KMS-11 (cell line): ENCODE results near the gene NPB.
A peak's percentile ranks its signal among the peaks of the same experiment; 100 is the strongest.
"Not testable (repeated sequence)": the region's sequence is repeated elsewhere in the genome, so short reads cannot be mapped to it uniquely, and the experiment has no call there.

Source experiments
- H2AFZ ChIP-seq: fragments of 200-600 bp; sonication (generic); 2 replicates; pipeline ENCODE4 v1.6.1; 2016; ENCODE audit warnings: antibody characterized with exemption, mixed run types, low read depth
- H3K27ac ChIP-seq: fragments of 200-600 bp; sonication (generic); 2 replicates; pipeline ENCODE4 v1.6.1; 2016; ENCODE audit warnings: mild to moderate bottlenecking, mixed run types
- H3K27me3 ChIP-seq: fragments of 200-600 bp; sonication (generic); 2 replicates; pipeline ENCODE4 v1.6.1; 2017; ENCODE audit warnings: mild to moderate bottlenecking, low read depth, mixed run types, moderate library complexity; ENCODE audit not compliant: insufficient read depth
- H3K36me3 ChIP-seq: fragments of 200-600 bp; sonication (generic); 2 replicates; pipeline ENCODE4 v1.6.1; 2017; ENCODE audit warnings: mild to moderate bottlenecking, mixed run types; ENCODE audit not compliant: insufficient read depth
- H3K4me1 ChIP-seq: fragments of 200-600 bp; sonication (generic); 2 replicates; pipeline ENCODE4 v1.6.1; 2016; ENCODE audit warnings: mild to moderate bottlenecking, low read depth, mixed run types; ENCODE audit not compliant: poor library complexity, severe bottlenecking
- H3K4me2 ChIP-seq: fragments of 200-600 bp; sonication (generic); 2 replicates; pipeline ENCODE4 v1.7.0; 2016; ENCODE audit warnings: mild to moderate bottlenecking, mixed run types
- H3K4me3 ChIP-seq: fragments of 200-600 bp; sonication (generic); IDR thresholded peaks from 2 replicates; pipeline ENCODE4 v1.6.1; 2017; ENCODE audit warnings: low read depth, low read length, mixed read lengths; ENCODE audit not compliant: insufficient read depth
- H3K79me2 ChIP-seq: fragments of 200-600 bp; sonication (generic); 2 replicates; pipeline ENCODE4 v1.6.1; 2016; ENCODE audit warnings: low read depth, mixed run types; ENCODE audit not compliant: insufficient read depth
- H3K9ac ChIP-seq: fragments of 200-600 bp; sonication (generic); 2 replicates; pipeline ENCODE4 v1.6.1; 2016; ENCODE audit warnings: mild to moderate bottlenecking, mixed run types
- H4K20me1 ChIP-seq: fragments of 200-600 bp; sonication (generic); 2 replicates; pipeline ENCODE4 v1.6.1; 2016; ENCODE audit warnings: mild to moderate bottlenecking, mixed run types; ENCODE audit not compliant: insufficient read depth
- CTCF ChIP-seq: fragments of 200-600 bp; sonication (generic); conservative IDR thresholded peaks from 2 replicates; pipeline ENCODE4 v1.6.1; 2017; ENCODE audit warnings: low read depth, mild to moderate bottlenecking, antibody characterized with exemption, low read length, moderate library complexity, mixed read lengths

The NPB gene

GRCh38 chr17:81916234-81917001 lies 14.4 kb downstream of the NPB start:
- Histone ChIP-seq H3K4me2 (peak overlapping the region; percentile 72), H3K4me1 (peaks cover 38% of the 10 kb centered on the region), H3K9ac (no peak overlapping the region; the same call in 1 of the 2 replicates), H4K20me1 (0 out of 2 replicates have a peak, but pooled peaks cover 8% of the 10 kb centered on the region), H3K27me3 (no peaks in the 10 kb centered on the region), H3K27ac (no peak overlapping the region), H3K36me3 (peaks cover 24% of the 10 kb centered on the region; the same call in 1 of the 2 replicates), H3K4me3 (no peak overlapping the region), H3K79me2 (peaks cover 51% of the 10 kb centered on the region), H2AFZ (no peak overlapping the region)
- no peak for TF ChIP-seq CTCF

- no peak for TF ChIP-seq CTCF
- Histone ChIP-seq H3K4me2 (peak within 1 kb of the TSS; percentile 72), H3K36me3 (peaks cover 22% of the 10 kb centered on the region; the same call in 1 of the 2 replicates), H3K4me1 (peaks cover 47% of the 10 kb centered on the region), H4K20me1 (0 out of 2 replicates have a peak, but pooled peaks cover 9% of the 10 kb centered on the region), H3K27me3 (no peaks in the 10 kb centered on the region), H3K9ac (peak within 1 kb of the TSS; percentile 72), H2AFZ (peak within 1 kb of the TSS; percentile 5; the same call in 1 of the 2 replicates), H3K79me2 (peaks cover 63% of the 10 kb centered on the region), H3K27ac (peak within 1 kb of the TSS; percentile 26; the same call in 1 of the 2 replicates), H3K4me3 (no peak within 1 kb of the TSS)
Observed at GRCh38 chr17:81917565-81918332, 15.7 kb downstream of the NPB start, which contains the start of gene SIRT7. Gene SIRT7, minus strand, starts transcription at chr17:81918176. Its CDS starts 45 bp downstream, at chr17:81918131.

DNA sequence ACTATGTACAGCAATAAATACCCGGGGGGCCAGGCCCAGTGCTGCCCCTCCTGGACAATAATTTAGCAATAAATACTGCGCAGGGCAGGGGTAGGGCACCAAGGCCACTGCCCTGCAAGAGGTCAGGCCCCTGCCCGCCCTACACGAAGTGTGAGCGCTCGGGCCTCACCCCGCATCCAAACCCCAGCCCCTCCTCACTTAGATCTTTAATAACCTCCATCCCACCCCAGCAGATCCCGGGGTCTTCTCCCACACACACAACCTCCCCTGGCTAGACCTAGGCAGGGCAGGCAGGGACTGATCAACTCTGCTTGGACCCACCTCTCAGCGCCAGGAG lies 16.3 kb downstream of the NPB start:
- H3K27me3 ChIP-seq, H2AFZ ChIP-seq, H3K4me3 ChIP-seq, H4K20me1 ChIP-seq, H3K9ac ChIP-seq, H3K27ac ChIP-seq: not testable (repeated sequence)
- Histone ChIP-seq H3K79me2 (peaks cover 69% of the 10 kb centered on the region), H3K36me3 (peaks cover 18% of the 10 kb centered on the region; the same call in 1 of the 2 replicates), H3K4me2 (peak overlapping the region; percentile 72), H3K4me1 (peaks cover 49% of the 10 kb centered on the region)

- Histone ChIP-seq H3K79me2 (peaks cover 76% of the 10 kb centered on the region), H3K4me2 (no peak overlapping the region; the same call in 1 of the 2 replicates), H3K27ac (no peak overlapping the region), H3K9ac (no peak overlapping the region), H3K4me1 (peaks cover 55% of the 10 kb centered on the region), H3K36me3 (peaks cover 14% of the 10 kb centered on the region; the same call in 1 of the 2 replicates), H3K27me3 (no peaks in the 10 kb centered on the region), H2AFZ (no peak overlapping the region), H4K20me1 (0 out of 2 replicates have a peak, but pooled peaks cover 9% of the 10 kb centered on the region), H3K4me3 (no peak overlapping the region)
- no peak for TF ChIP-seq CTCF
Observed at GRCh38 chr17:81918832-81919545, 17.0 kb downstream of the NPB start.
